Measurements from ENCODE around the gene TCFL5.

GRCh38 chr20:62893700-62894099 is 32.1 kb upstream of the TCFL5 start:
- TF ChIP-seq CTCF (IDR thresholded peaks at IDR 0.05) (no peak), POLR2A (IDR thresholded peaks at IDR 0.05) (no peak)

Data from lower leg skin (tissue), 3 donors.